HG03175 (cell line): ENCODE data around the gene GALNT7.
"Not testable (repeated sequence)": the region's sequence is repeated elsewhere in the genome, so short reads cannot be mapped to it uniquely, and the experiment has no call there.

Experiments used
- ATAC-seq: cut with Tn5 transposase; IDR thresholded peaks from one replicate; pipeline ENCODE4 v1.9.1; 2021; ENCODE audit warnings: mild to moderate bottlenecking, moderate library complexity; ENCODE audit not compliant: unreplicated experiment

GALNT7 gene

GRCh38 chr4:173161311-173161710 lies 7.3 kb upstream of the GALNT7 start:
- no peak for ATAC-seq

GRCh38 chr4:173165706-173166105 lies 2.9 kb upstream of the GALNT7 start:
- no peak for ATAC-seq

DNA sequence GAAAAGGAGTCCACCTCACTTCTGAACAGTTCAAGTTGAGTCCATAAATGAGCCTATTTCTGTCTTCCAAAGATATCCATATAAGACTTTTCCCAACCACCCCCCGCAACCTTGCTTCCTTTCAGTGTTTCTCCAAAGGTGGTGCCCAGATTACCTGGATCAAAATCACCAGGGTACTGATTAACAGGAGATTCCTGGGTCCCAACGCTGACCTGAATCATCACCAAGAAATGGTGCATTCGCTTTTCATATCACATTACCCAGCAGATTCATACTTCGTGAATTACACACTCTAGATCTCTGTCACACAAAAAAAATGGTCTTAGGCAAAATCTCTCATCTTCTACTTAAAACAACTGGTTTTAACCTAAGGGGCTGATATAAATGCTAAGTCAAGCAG lies 2.1 kb upstream of the GALNT7 start:
- ATAC-seq: no peak

GRCh38 chr4:173167758-173168395 lies 734 bp upstream of the GALNT7 start:
- ATAC-seq: peak; percentile 13

- no peak for ATAC-seq
Observed at GRCh38 chr4:173169178-173169427, 492 bp downstream of the GALNT7 start.

GRCh38 chr4:173169428-173170181 lies 994 bp downstream of the GALNT7 start:
- peak; percentile 65 for ATAC-seq

GRCh38 chr4:173170182-173170778 lies 1.7 kb downstream of the GALNT7 start:
- no peak for ATAC-seq

GRCh38 chr4:173171098-173171497 lies 2.5 kb downstream of the GALNT7 start:
- ATAC-seq: no peak

- ATAC-seq: no peak
Observed at GRCh38 chr4:173171987-173172386, 3.4 kb downstream of the GALNT7 start.

DNA sequence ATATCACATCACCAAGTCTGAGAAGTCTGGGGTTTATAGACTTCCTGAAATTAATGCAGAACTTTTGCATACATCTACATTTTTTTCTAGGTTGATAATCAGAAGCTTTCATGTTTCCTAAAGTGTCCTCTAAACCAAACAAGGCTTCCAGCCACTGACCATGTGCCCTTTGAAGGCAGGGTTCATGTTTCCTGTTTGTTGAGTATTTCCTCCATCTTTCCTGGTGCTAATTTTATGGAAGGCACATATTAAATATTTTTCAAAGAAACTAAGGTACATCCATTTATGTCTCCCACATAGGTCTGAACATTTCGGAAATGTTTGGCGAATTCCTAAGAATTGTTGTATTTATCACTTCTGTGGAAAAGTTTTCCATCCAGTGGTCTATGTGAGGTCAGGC lies 5.6 kb downstream of the GALNT7 start:
- no peak for ATAC-seq

DNA sequence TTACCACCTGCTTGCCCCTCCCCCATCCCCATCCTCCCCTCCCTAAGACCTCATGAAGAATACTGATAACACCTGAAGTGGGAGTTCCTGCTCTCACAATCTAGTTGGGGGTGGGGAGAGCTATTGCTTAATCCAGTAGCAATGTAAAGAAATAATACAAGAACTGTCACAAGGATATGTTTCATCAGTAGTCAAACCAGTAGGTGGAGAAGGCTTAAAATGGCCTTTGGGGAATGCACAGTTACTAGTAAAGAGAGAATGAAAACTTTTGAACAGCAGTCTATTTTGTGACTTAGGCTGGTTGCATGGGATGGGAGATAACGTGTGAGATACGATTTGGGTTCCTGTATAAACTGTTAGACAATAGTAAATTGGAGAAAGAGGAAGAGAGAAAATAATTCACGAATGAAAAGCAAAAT lies 6.0 kb downstream of the GALNT7 start:
- no peak for ATAC-seq

DNA sequence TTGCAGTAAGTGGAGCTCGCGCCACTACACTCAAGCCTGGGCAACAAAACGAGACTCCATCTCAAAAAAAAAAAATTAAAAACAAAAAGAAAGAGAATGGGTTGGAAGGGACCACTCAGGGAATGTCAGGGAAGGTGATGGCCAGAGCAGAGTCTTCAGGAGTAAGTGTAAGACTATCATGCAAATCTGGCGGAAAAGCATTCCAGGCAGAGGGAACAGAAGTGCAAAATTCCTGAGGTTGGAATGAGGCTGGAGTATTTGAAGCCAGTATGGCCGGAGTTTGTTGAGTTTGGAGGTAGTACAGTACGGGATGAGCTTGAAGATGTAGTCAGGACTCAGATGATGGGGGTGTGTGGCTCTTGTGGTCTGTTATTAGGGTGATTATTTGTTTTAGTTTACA lies 7.4 kb downstream of the GALNT7 start:
- ATAC-seq: no peak

DNA sequence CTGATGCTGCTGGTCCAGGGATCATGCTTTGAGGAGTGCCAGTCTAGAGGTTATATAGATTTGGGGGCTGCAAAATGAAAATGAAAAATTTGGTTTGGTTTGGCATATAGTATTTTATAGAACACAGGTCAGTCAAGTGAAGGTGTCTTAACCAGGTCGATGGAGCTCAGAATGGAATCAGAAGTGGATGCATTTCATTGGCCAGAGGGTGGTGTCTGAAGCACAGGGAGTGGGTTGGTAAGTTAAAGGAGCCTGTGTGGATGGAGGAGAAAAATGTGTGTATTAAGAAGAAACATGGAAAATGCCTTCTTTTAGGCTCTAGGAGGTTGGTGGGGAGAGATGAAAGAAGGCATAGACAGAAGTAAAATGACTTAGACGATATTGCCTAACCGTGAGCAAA lies 8.6 kb downstream of the GALNT7 start:
- no peak for ATAC-seq

DNA sequence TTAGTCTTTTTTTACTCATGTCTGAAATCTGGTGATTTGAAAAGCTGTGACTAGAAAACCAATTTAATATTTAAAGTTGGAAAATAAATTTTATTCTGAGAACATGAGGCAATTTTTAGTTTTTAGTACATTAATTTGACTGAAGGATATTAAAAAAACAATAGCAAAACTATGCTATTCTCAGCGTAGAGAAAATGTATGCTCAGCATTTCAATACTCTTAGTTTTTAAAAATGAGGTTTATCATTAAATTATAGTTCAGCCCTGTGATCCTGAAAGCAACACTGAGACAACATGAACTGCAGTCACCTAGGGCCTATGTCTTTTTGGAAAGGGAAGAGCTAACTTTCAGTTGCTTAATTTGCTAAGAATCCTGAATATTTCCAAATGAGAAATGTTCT lies 9.5 kb downstream of the GALNT7 start:
- no peak for ATAC-seq

DNA sequence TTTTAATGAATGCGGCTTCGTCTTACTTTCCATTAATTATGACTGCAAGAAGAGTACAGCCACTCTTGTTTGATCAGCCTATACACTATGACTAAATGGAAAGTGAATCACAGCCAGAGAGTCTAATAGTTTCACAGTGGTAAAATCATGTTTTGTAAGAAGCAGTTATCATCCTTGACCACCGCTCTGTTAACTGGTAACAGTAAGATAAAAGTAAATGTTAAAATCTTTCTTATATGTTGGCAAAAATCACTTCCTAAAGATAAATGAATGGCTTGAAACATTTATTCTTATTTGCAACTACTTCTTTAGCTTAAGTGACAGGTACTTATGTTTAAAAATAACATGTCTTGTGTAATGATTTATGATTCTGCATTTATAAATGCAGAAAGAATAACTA lies 13.2 kb downstream of the GALNT7 start:
- ATAC-seq: peak; percentile 73

DNA sequence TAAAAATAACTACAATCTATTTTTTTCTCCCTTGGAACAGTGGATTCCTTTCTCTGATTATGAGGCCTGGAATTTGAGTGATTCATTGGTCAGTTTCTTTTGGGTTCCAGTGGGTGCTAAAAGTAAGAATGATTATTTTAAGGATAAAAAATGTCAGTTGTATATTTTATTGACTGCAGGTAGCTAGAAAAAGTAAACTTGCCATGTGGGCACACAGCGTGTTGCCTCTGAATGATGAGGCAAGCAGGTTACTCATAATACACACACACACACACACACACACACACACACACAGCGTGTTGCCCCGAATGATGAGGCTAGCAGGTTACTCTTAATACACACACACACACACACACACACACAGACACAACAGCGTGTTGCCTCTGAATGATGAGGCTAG lies 13.8 kb downstream of the GALNT7 start:
- no peak for ATAC-seq

DNA sequence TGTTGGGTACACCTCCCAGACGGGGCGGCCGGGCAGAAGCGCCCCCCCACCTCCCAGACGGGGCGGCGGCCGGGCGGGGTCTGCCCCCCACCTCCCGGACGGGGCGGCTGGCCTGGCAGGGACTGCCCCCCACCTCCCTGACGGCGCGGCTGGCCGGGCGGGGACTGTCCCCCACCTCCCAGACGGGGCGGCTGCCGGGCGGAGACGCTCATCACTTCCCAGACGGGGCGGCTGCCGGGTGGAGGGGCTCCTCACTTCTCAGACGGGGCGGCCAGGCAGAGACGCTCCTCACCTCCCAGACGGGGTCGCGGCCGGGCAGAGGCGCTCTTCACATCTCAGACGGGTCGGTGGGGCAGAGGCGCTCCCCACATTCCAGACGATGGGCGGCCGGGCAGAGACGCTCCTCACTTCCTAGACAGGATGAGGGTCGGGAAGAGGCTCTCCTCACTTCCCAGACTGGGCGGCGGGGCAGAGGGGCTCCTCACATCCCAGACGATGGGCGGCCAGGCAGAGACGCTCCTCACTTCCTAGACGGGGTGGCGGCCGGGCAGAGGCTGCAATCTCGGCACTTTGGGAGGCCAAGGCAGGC lies 15.1 kb downstream of the GALNT7 start:
- not testable (repeated sequence) for ATAC-seq

- no peak for ATAC-seq
Observed at GRCh38 chr4:173185847-173186510, 17.4 kb downstream of the GALNT7 start.

- no peak for ATAC-seq
Observed at GRCh38 chr4:173187732-173188131, 19.1 kb downstream of the GALNT7 start.

GRCh38 chr4:173188648-173189047 lies 20.0 kb downstream of the GALNT7 start:
- no peak for ATAC-seq

GRCh38 chr4:173189117-173189693 lies 20.6 kb downstream of the GALNT7 start:
- ATAC-seq: no peak
